AML-193 (cell line): ENCODE results near the gene LAIR2.
"Not testable (repeated sequence)": the region's sequence is repeated elsewhere in the genome, so short reads cannot be mapped to it uniquely, and the experiment has no call there.

ENCODE experiments used
- DNase-seq, 2 experiments: peaks; one replicate each; lab custom pipeline; 2025; lab: John Stamatoyannopoulos, UW

LAIR2 gene

GRCh38 chr19:54493967-54494585 lies 8.6 kb upstream of the LAIR2 start:
- no peak for DNase-seq

- not testable (repeated sequence) for DNase-seq
These were observed 7.3 kb upstream of the LAIR2 start for GRCh38 chr19:54495284-54495683.

GRCh38 chr19:54497747-54498450 lies 4.7 kb upstream of the LAIR2 start:
- DNase-seq, result not testable (repeated sequence)

- not testable (repeated sequence) for DNase-seq
These were observed 4.2 kb upstream of the LAIR2 start for GRCh38 chr19:54498451-54498772.

- not testable (repeated sequence) for DNase-seq
These were observed 2.9 kb downstream of the LAIR2 start for GRCh38 chr19:54505542-54505941.

GRCh38 chr19:54506079-54506478 lies 3.4 kb downstream of the LAIR2 start:
- no peak for DNase-seq

- DNase-seq, result not testable (repeated sequence)
These were observed 4.5 kb downstream of the LAIR2 start for GRCh38 chr19:54507038-54507717.

- DNase-seq, result no peak
These were observed 5.2 kb downstream of the LAIR2 start for GRCh38 chr19:54507824-54508223.

GRCh38 chr19:54508487-54508886 lies 5.9 kb downstream of the LAIR2 start:
- DNase-seq, result not testable (repeated sequence)

- not testable (repeated sequence) for DNase-seq
These were observed 6.7 kb downstream of the LAIR2 start for GRCh38 chr19:54509200-54509940.

- no peak for DNase-seq
These were observed 12.5 kb downstream of the LAIR2 start for GRCh38 chr19:54515156-54515555.

- peak; percentile 36 to 51 for DNase-seq
These were observed 14.9 kb downstream of the LAIR2 start for GRCh38 chr19:54517483-54517882.

- no peak for DNase-seq
These were observed 16.2 kb downstream of the LAIR2 start for GRCh38 chr19:54518844-54519243.

GRCh38 chr19:54521022-54521859 lies 18.6 kb downstream of the LAIR2 start:
- DNase-seq, result no peak

GRCh38 chr19:54521860-54522513 lies 19.4 kb downstream of the LAIR2 start:
- no peak for DNase-seq

GRCh38 chr19:54523403-54523802 lies 20.8 kb downstream of the LAIR2 start:
- no peak for DNase-seq

- no peak for DNase-seq
These were observed 23.0 kb downstream of the LAIR2 start for GRCh38 chr19:54525636-54526035.

GRCh38 chr19:54526972-54527371 lies 24.3 kb downstream of the LAIR2 start:
- no peak for DNase-seq

GRCh38 chr19:54530866-54531265 lies 28.2 kb downstream of the LAIR2 start:
- DNase-seq, result no peak

GRCh38 chr19:54532528-54532927 lies 29.9 kb downstream of the LAIR2 start:
- no peak for DNase-seq

- no peak for DNase-seq
These were observed 30.8 kb downstream of the LAIR2 start for GRCh38 chr19:54533476-54533875.
